ENCODE results near the gene CENPF. TPM values are rescaled to one million over a fixed set of nuclear protein-coding genes. Genes with fewer than 3 reads are reported as not detected.
A peak's percentile ranks its signal among the peaks of the same experiment; 100 is the strongest.

The CENPF gene
- total and polyA plus RNA-seq, 2 of the 13 experiments (the other 11 are each of a cell fraction or from before 2014, with no cell fraction given), result 14.7 to 84.9 TPM

- ChIA-PET POLR2A (no interaction called here), CTCF (ENCODE audit: low intra/inter-chr PET ratio, low total read pairs) (no interaction called here)
- Histone ChIP-seq H3K27ac (ENCODE audit: extremely low read length, insufficient read depth, low read length) (no peak overlapping the region), H3K36me3 (replicated peaks in 1 of 2; ENCODE audit: control insufficient read depth in 1 of 2, insufficient read depth in 2 of 2, low read length in 2 of 2) (no peaks in the 10 kb centered on the region), H3K4me3 (replicated peaks in 1 of 3; ENCODE audit: insufficient read depth in 1 of 3, low read depth in 2 of 3, low read length in 3 of 3) (no peak overlapping the region), H3K4me2 (ENCODE audit: low read depth, low read length) (no peak overlapping the region), H3K79me2 (ENCODE audit: insufficient read depth, low read length) (no peaks in the 10 kb centered on the region), H3K27me3 (ENCODE audit: control insufficient read depth in 1 of 2, insufficient read depth in 2 of 2, low read length in 2 of 2) (peaks cover 2 to 4% of the 10 kb centered on the region in 2 experiments; a peak in 1 of 5 replicates), H3K9ac (ENCODE audit: insufficient read depth, low read depth, low read length) (no peak overlapping the region), H3K9me3 (ENCODE audit: low read length) (no peaks in the 10 kb centered on the region), H4K20me1 (ENCODE audit: insufficient read depth, low read length) (no peaks in the 10 kb centered on the region), H2AFZ (ENCODE audit: low read length) (no peak overlapping the region), H3K4me1 (ENCODE audit: insufficient read depth, low read length) (no peaks in the 10 kb centered on the region)
- BruUV-seq (replicated peaks), result no TSS peak
- intact Hi-C loops (cut with micrococcal nuclease; ENCODE audit: unreplicated experiment) (loop anchor here (5.0 to 10.0 kb wide), 2 partner anchors 324 to 372 kb away; no protein-coding TSS in a partner anchor), in situ Hi-C loops (cut with HindIII; ENCODE audit: extremely low pct_ligation_motif_present, low pct_unique_long_range_greater_than_20kb) (loop anchor here (5.0 to 10.0 kb wide), 3 partner anchors 194 to 372 kb away; no protein-coding TSS in a partner anchor)
- no peak for FAIRE-seq
- WGBS (ENCODE audit: low lambda C conversion rate), result 11% methylated on average over 3 of the region's 3 CpGs
- no peak for DNase-seq (ENCODE audit: low spot score)
- ATAC-seq, result no peak
- TF ChIP-seq KLF13 (CRISPR knock-in tag; IDR thresholded peaks at IDR 0.05), result no peak
These were observed 16.4 kb upstream of the CENPF start for GRCh38 chr1:214586621-214587020.

GRCh38 chr1:214587165-214587564, 15.8 kb upstream of the CENPF start:
- no TSS peak for BruUV-seq (replicated peaks)
- in situ Hi-C loops (cut with HindIII; ENCODE audit: extremely low pct_ligation_motif_present, low pct_unique_long_range_greater_than_20kb), result loop anchor here (5.0 to 10.0 kb wide), 3 partner anchors 195 to 372 kb away; no protein-coding TSS in a partner anchor
- Histone ChIP-seq H3K79me2 (ENCODE audit: insufficient read depth, low read length) (no peaks in the 10 kb centered on the region), H3K9me3 (ENCODE audit: low read length) (no peaks in the 10 kb centered on the region), H2AFZ (ENCODE audit: low read length) (no peak overlapping the region), H3K4me3 (replicated peaks in 1 of 3; ENCODE audit: insufficient read depth in 1 of 3, low read depth in 2 of 3, low read length in 3 of 3) (no peak overlapping the region), H4K20me1 (ENCODE audit: insufficient read depth, low read length) (no peaks in the 10 kb centered on the region), H3K9ac (ENCODE audit: insufficient read depth, low read depth, low read length) (no peak overlapping the region), H3K4me2 (ENCODE audit: low read depth, low read length) (no peak overlapping the region), H3K27me3 (ENCODE audit: control insufficient read depth in 1 of 2, insufficient read depth in 2 of 2, low read length in 2 of 2) (peaks cover 2 to 4% of the 10 kb centered on the region in 2 experiments; a peak in 1 of 5 replicates), H3K27ac (ENCODE audit: extremely low read length, insufficient read depth, low read length) (no peak overlapping the region), H3K4me1 (ENCODE audit: insufficient read depth, low read length) (no peaks in the 10 kb centered on the region), H3K36me3 (replicated peaks in 1 of 2; ENCODE audit: control insufficient read depth in 1 of 2, insufficient read depth in 2 of 2, low read length in 2 of 2) (no peaks in the 10 kb centered on the region)
- ATAC-seq (no peak), DNase-seq (ENCODE audit: low spot score) (no peak), FAIRE-seq (no peak)
- no peak for TF ChIP-seq POLR2AphosphoS2 (IDR thresholded peaks at IDR 0.05; ENCODE audit: low read depth, low read length)
- TF ChIP-seq MLLT10 (CRISPR knock-in tag; IDR thresholded peaks at IDR 0.05), result no peak
- TF ChIP-seq KDM6A (CRISPR knock-in tag; IDR thresholded peaks at IDR 0.05; ENCODE audit: low read depth), result no peak
- TF ChIP-seq LCORL (IDR thresholded peaks at IDR 0.05), result peak; percentile 86
- TF ChIP-seq LCORL (CRISPR knock-in tag; IDR thresholded peaks at IDR 0.05), result no peak
- no peak for TF ChIP-seq SP140L (CRISPR knock-in tag; IDR thresholded peaks at IDR 0.05; ENCODE audit: borderline replicate concordance)
- POLR2A ChIA-PET, result no interaction called here
- CTCF ChIA-PET (ENCODE audit: low intra/inter-chr PET ratio, low total read pairs), result no interaction called here
- intact Hi-C loops (cut with micrococcal nuclease; ENCODE audit: unreplicated experiment), result loop anchor here (5.0 to 10.0 kb wide), 2 partner anchors 325 to 372 kb away; no protein-coding TSS in a partner anchor
- WGBS (ENCODE audit: low lambda C conversion rate), result 22% methylated on average over 5 of the region's 5 CpGs
